H1 (cell line): ENCODE results near the gene ADAMTS14. TPM values are rescaled to one million over a fixed set of nuclear protein-coding genes. Genes with fewer than 3 reads are reported as not detected.
A peak's percentile ranks its signal among the peaks of the same experiment; 100 is the strongest.

Source experiments
- CTCF ChIA-PET: fragments of 300-600 bp; sonication (Branson Sonifier 250); formaldehyde crosslinking; loops from one replicate; lab custom pipeline; 2021; ENCODE audit not compliant: partially characterized antibody; lab: Charles Lee
- POLR2A ChIA-PET: fragments of 300-600 bp; sonication (Branson Sonifier 250); formaldehyde crosslinking; loops from one replicate; lab custom pipeline; 2021; ENCODE audit warnings: inconsistent platforms; ENCODE audit not compliant: partially characterized antibody; lab: Charles Lee
- DNase-seq, 2 experiments: peaks; one replicate each; pipeline versions ENCODE4 v3.0.0 to v3.0.0-alpha.2; 2010 to 2022; ENCODE audit warnings: low spot score in 2 of 2, low read depth in 1 of 2, mixed read lengths in 1 of 2
- FAIRE-seq: peaks from 2 replicates; lab custom pipeline; 2011; peaks lifted over from hg19 to GRCh38; lab: Jason Lieb, UNC
- H2AFZ ChIP-seq: 2 replicates; pipeline ENCODE4 v1.8.1; 2012; ENCODE audit warnings: low read length, inconsistent platforms
- H2AK5ac ChIP-seq: 2 replicates; pipeline ENCODE4 v1.6.1; 2013; ENCODE audit warnings: low read depth, low read length
- H2BK120ac ChIP-seq: replicated peaks from 2 replicates; pipeline ENCODE3; 2013; ENCODE audit warnings: low read depth, low read length, inconsistent platforms
- H2BK12ac ChIP-seq: 2 replicates; pipeline ENCODE4 v1.6.1; 2013; ENCODE audit warnings: low read depth, low read length
- H2BK15ac ChIP-seq: 2 replicates; pipeline ENCODE4 v1.6.1; 2013; ENCODE audit warnings: low read length
- H2BK20ac ChIP-seq: 2 replicates; pipeline ENCODE4 v1.6.1; 2013; ENCODE audit warnings: low read length
- H2BK5ac ChIP-seq: 2 replicates; pipeline ENCODE4 v1.6.1; 2013; ENCODE audit warnings: low read depth, low read length
- H3K14ac ChIP-seq: 2 replicates; pipeline ENCODE4 v1.6.1; 2013; ENCODE audit warnings: inconsistent platforms; ENCODE audit not compliant: insufficient read length
- H3K18ac ChIP-seq: 2 replicates; pipeline ENCODE4 v1.6.1; 2013; ENCODE audit warnings: low read length; ENCODE audit errors: extremely low read depth
- H3K23ac ChIP-seq: 2 replicates; pipeline ENCODE4 v1.6.1; 2013; ENCODE audit warnings: inconsistent platforms; ENCODE audit not compliant: insufficient read length
- H3K23me2 ChIP-seq: 2 replicates; pipeline ENCODE4 v1.6.1; 2013; ENCODE audit warnings: low read depth, low read length
- H3K27ac ChIP-seq: 2 replicates; pipeline ENCODE4 v1.6.1; 2011; ENCODE audit warnings: low read depth, low read length, inconsistent platforms
- H3K27me3 ChIP-seq, 4 experiments: replicated peaks in 1 of 4; 1 replicate in 1 of 4; 2 replicates in 3 of 4; pipeline versions ENCODE4 v1.6.1 to v1.8.1; 2011 to 2013; ENCODE audit warnings: low read length in 3 of 4, mild to moderate bottlenecking in 3 of 4, inconsistent platforms in 2 of 4, mixed read lengths in 2 of 4, moderate library complexity in 1 of 4; ENCODE audit not compliant: control insufficient read depth in 3 of 4, insufficient read depth in 3 of 4; ENCODE audit errors: extremely low read depth in 1 of 4
- H3K36me3 ChIP-seq, 4 experiments: 2 replicates each; pipeline versions ENCODE4 v1.6.1 to v1.8.1; 2011 to 2013; ENCODE audit warnings: mild to moderate bottlenecking in 4 of 4, low read length in 3 of 4, moderate library complexity in 2 of 4, control low read depth in 1 of 4, inconsistent platforms in 1 of 4; ENCODE audit not compliant: insufficient read depth in 4 of 4, control insufficient read depth in 2 of 4
- H3K4ac ChIP-seq: replicated peaks from 2 replicates; pipeline ENCODE3; 2013; ENCODE audit warnings: low read length, low read depth, mixed read lengths, inconsistent platforms; ENCODE audit not compliant: insufficient read length
- H3K4me1 ChIP-seq, 4 experiments: replicated peaks in 1 of 4; 1 replicate in 1 of 4; 2 replicates in 3 of 4; pipeline versions ENCODE4 v1.6.1 to v1.8.1; 2011 to 2013; ENCODE audit warnings: low read length in 3 of 4, inconsistent platforms in 2 of 4, mixed read lengths in 1 of 4; ENCODE audit not compliant: insufficient read depth in 4 of 4, control insufficient read depth in 3 of 4
- H3K4me2 ChIP-seq, 2 experiments: 2 replicates each; pipeline versions ENCODE4 v1.6.1 to v1.8.1; 2011 to 2013; ENCODE audit warnings: low read depth in 2 of 2, low read length in 2 of 2, control low read depth in 1 of 2, inconsistent platforms in 1 of 2, mild to moderate bottlenecking in 1 of 2; ENCODE audit not compliant: insufficient read depth in 1 of 2
- H3K4me3 ChIP-seq, 4 experiments: fragments of 200-600, 300-600 bp in 1 of 4; sonication (generic), shearing (Covaris generic), sonication (Bioruptor Twin) in 1 of 4; 2 replicates each; pipeline versions ENCODE4 v1.5.1 to v1.8.1; 2011 to 2016; ENCODE audit warnings: low read length in 4 of 4, low read depth in 3 of 4, control low read depth in 2 of 4, inconsistent platforms in 2 of 4, mild to moderate bottlenecking in 2 of 4, mixed read lengths in 1 of 4, moderate library complexity in 1 of 4; ENCODE audit not compliant: insufficient read depth in 2 of 4; ENCODE audit errors: extremely low read depth in 1 of 4
- H3K56ac ChIP-seq: replicated peaks from 2 replicates; pipeline ENCODE3; 2013; ENCODE audit warnings: low read depth, mild to moderate bottlenecking, mixed read lengths, low read length, inconsistent platforms; ENCODE audit not compliant: insufficient read length
- H3K79me1 ChIP-seq: 2 replicates; pipeline ENCODE4 v1.6.1; 2013; ENCODE audit warnings: low read depth, low read length, control low read depth
- H3K79me2 ChIP-seq, 2 experiments: 2 replicates each; pipeline versions ENCODE4 v1.6.1 to v1.8.1; 2012 to 2013; ENCODE audit warnings: low read length in 2 of 2, mild to moderate bottlenecking in 2 of 2, inconsistent platforms in 1 of 2; ENCODE audit not compliant: insufficient read depth in 2 of 2, control insufficient read depth in 1 of 2
- H3K9ac ChIP-seq, 4 experiments: replicated peaks in 1 of 4; 1 replicate in 1 of 4; 2 replicates in 3 of 4; pipeline versions ENCODE4 v1.6.1 to v1.8.1; 2011 to 2013; ENCODE audit warnings: low read depth in 3 of 4, low read length in 3 of 4, control low read depth in 2 of 4, mild to moderate bottlenecking in 2 of 4, moderate library complexity in 2 of 4, inconsistent platforms in 1 of 4; ENCODE audit errors: extremely low read depth in 1 of 4
- H3K9me3 ChIP-seq, 2 experiments: 2 replicates each; pipeline versions ENCODE4 v1.6.1 to v1.8.1; 2012 to 2013; ENCODE audit warnings: mild to moderate bottlenecking in 2 of 2, moderate library complexity in 2 of 2, control low read depth in 1 of 2, inconsistent platforms in 1 of 2, low read depth in 1 of 2, low read length in 1 of 2, mixed read lengths in 1 of 2; ENCODE audit not compliant: insufficient read depth in 2 of 2
- H4K20me1 ChIP-seq, 2 experiments: replicated peaks in 1 of 2; 2 replicates each; pipeline versions ENCODE3 to v1.8.1; 2011 to 2013; ENCODE audit warnings: inconsistent platforms in 2 of 2, low read length in 2 of 2, mild to moderate bottlenecking in 1 of 2; ENCODE audit not compliant: insufficient read depth in 2 of 2, control insufficient read depth in 1 of 2
- H4K5ac ChIP-seq: 2 replicates; pipeline ENCODE4 v1.6.1; 2013; ENCODE audit warnings: low read length, low read depth, mixed read lengths, inconsistent platforms; ENCODE audit not compliant: insufficient read length
- H4K8ac ChIP-seq: 2 replicates; pipeline ENCODE4 v1.8.0; 2013; ENCODE audit warnings: mild to moderate bottlenecking, moderate library complexity, low read length, inconsistent platforms; ENCODE audit not compliant: insufficient read depth; ENCODE audit errors: extremely low read depth
- H4K91ac ChIP-seq: replicated peaks from 2 replicates; pipeline ENCODE3; 2013; ENCODE audit warnings: low read length, mixed read lengths, inconsistent platforms; ENCODE audit not compliant: insufficient read length
- ATF2 ChIP-seq: IDR thresholded peaks from 2 replicates; pipeline ENCODE4 v1.6.1; 2012; ENCODE audit warnings: low read length, inconsistent platforms
- ATF3 ChIP-seq: IDR thresholded peaks from 2 replicates; pipeline ENCODE4 v1.6.1; 2011; ENCODE audit warnings: low read depth, mild to moderate bottlenecking, low read length; ENCODE audit not compliant: insufficient read depth
- CHD1 ChIP-seq: IDR thresholded peaks from 2 replicates; pipeline ENCODE4 v1.6.1; 2012; ENCODE audit warnings: low read depth, low read length, improper control_type of control experiment
- GABPA ChIP-seq: IDR thresholded peaks from 2 replicates; pipeline ENCODE4 v1.6.1; 2011; ENCODE audit warnings: mild to moderate bottlenecking, low read length, moderate library complexity, borderline replicate concordance; ENCODE audit not compliant: insufficient read depth
- JUND ChIP-seq: IDR thresholded peaks from 2 replicates; pipeline ENCODE4 v1.6.1; 2011; ENCODE audit warnings: mild to moderate bottlenecking, improper control_type of control experiment, low read length
- POU5F1 ChIP-seq: IDR thresholded peaks from 2 replicates; pipeline ENCODE4 v1.6.1; 2011; ENCODE audit warnings: low read depth, mild to moderate bottlenecking, low read length, moderate library complexity
- SAP30 ChIP-seq: fragments of 300-600 bp; sonication (generic); IDR thresholded peaks from 2 replicates; pipeline ENCODE4 v1.7.1; 2012; ENCODE audit warnings: low read length, moderate library complexity, mild to moderate bottlenecking, inconsistent platforms; ENCODE audit not compliant: insufficient read depth, insufficient replicate concordance
- SIN3A ChIP-seq, 2 experiments: IDR thresholded peaks in 1 of 2; conservative IDR thresholded peaks in 1 of 2; 2 replicates each; pipeline ENCODE4 v1.6.1; 2011 to 2012; ENCODE audit warnings: low read length in 2 of 2, improper control_type of control experiment in 1 of 2, low read depth in 1 of 2, mild to moderate bottlenecking in 1 of 2
- SIRT6 ChIP-seq: IDR thresholded peaks from one replicate; pipeline ENCODE4 v1.7.1; 2012; ENCODE audit warnings: low read length, inconsistent platforms
- SRF ChIP-seq: IDR thresholded peaks from 2 replicates; pipeline ENCODE4 v1.6.1; 2011; ENCODE audit warnings: mild to moderate bottlenecking, low read depth, low read length, moderate library complexity
- TCF12 ChIP-seq: IDR thresholded peaks from 2 replicates; pipeline ENCODE4 v1.6.1; 2011; ENCODE audit warnings: low read depth, mild to moderate bottlenecking, low read length
- WGBS, 2 experiments: shearing (Covaris generic) in 1 of 2; methylation state at CpG; one replicate each; pipeline versions ENCODE4 v1.1.6 to v1.1.7; 2013 to 2015; ENCODE audit warnings: low lambda C conversion rate in 2 of 2, mixed read lengths in 2 of 2, inconsistent platforms in 1 of 2, low coverage in 1 of 2, missing lambda C conversion rate in 1 of 2; ENCODE audit not compliant: insufficient replicate concordance in 2 of 2, insufficient coverage in 1 of 2, insufficient read length in 1 of 2; ENCODE audit errors: extremely low coverage in 1 of 2, missing lambda C conversion rate in 1 of 2; 5-methylcytosine and 5-hydroxymethylcytosine counted together
- polyA plus RNA-seq, 7 experiments: library from polyadenylated mRNA; depleted of rRNA in 3 of 7; stranded (reverse) in 5 of 7; unstranded in 2 of 7; fragments of >200 nt in 5 of 7; fragments of 200-250 nt in 2 of 7; gene quantifications; 1 replicate in 5 of 7; 2 replicates in 1 of 7; 4 replicates in 1 of 7; pipeline versions ENCODE4 v1.2.1 to v1.2.3, GENCODE V29; 2011 to 2013; ENCODE audit warnings: missing spikeins in 2 of 7, mixed read lengths in 2 of 7
- total RNA-seq: library from RNA; stranded (reverse); fragmentation: NEBNext Ultra II Directional; extraction: Animal tissue kit (Norgen Biotek cat#: 25700); gene quantifications from 2 replicates; pipeline ENCODE4 v1.2.1, GENCODE V29; 2021

Gene ADAMTS14
- total and polyA plus RNA-seq, 2 of the 8 experiments (the other 6 are each of a cell fraction or from before 2014, with no cell fraction given), result 2.0 to 2.3 TPM

GRCh38 chr10:70733051-70733450 lies 60.7 kb downstream of the ADAMTS14 start:
- H3K23ac ChIP-seq, result no peak overlapping the region
- H4K20me1 ChIP-seq, result peaks cover 0 to 3% of the 10 kb centered on the region in 2 experiments
- H3K4me1 ChIP-seq, result peaks cover 0 to 6% (median 3%) of the 10 kb centered on the region in 4 experiments; a peak in 3 of 7 replicates
- H2BK20ac ChIP-seq, result no peak overlapping the region
- H2BK15ac ChIP-seq, result no peak overlapping the region
- H3K79me1 ChIP-seq, result no peaks in the 10 kb centered on the region
- H3K23me2 ChIP-seq, result no peaks in the 10 kb centered on the region; the same call in 1 of the 2 replicates
- H4K8ac ChIP-seq, result peak overlapping the region; percentile 73
- no peak overlapping the region for H3K14ac ChIP-seq
- H3K9ac ChIP-seq, result no peak overlapping the region
- WGBS, 2 experiments, result 93% methylated on average over 1 of the region's 1 CpG; no CpG with 5 or more reads in 1 of the 2 experiments
- H2BK5ac ChIP-seq, result no peak overlapping the region
- no peak overlapping the region for H2BK12ac ChIP-seq
- no peak overlapping the region for H2BK120ac ChIP-seq
- H2AFZ ChIP-seq, result no peak overlapping the region
- ChIA-PET CTCF (interaction anchor here (0.7 to 3.7 kb wide), 13 partner anchors 8 to 385 kb away, joined by 3 to 11 read pairs (median 3); no protein-coding TSS in a partner anchor), POLR2A (no interaction called here)
- H2AK5ac ChIP-seq, result no peak overlapping the region
- DNase-seq, result no peak
- FAIRE-seq, result no peak
- H4K91ac ChIP-seq, result no peak overlapping the region
- H3K4me3 ChIP-seq, result no peak overlapping the region
- no peaks in the 10 kb centered on the region for H3K36me3 ChIP-seq
- no peak overlapping the region for H3K4ac ChIP-seq
- H3K27me3 ChIP-seq, result peaks cover 0 to 2% (median 0%) of the 10 kb centered on the region in 4 experiments; a peak in 1 of 7 replicates
- H3K18ac ChIP-seq, result no peak overlapping the region
- H3K4me2 ChIP-seq, result no peak overlapping the region
- no peaks in the 10 kb centered on the region for H3K79me2 ChIP-seq
- H3K9me3 ChIP-seq, result no peaks in the 10 kb centered on the region
- no peak overlapping the region for H3K56ac ChIP-seq
- H3K27ac ChIP-seq, result no peak overlapping the region
- no peak overlapping the region for H4K5ac ChIP-seq
- TF ChIP-seq SIN3A (conservative IDR thresholded peaks at IDR 0.05 in 1 of 2, IDR thresholded peaks at IDR 0.05 in 1 of 2; ENCODE audit: low read depth in 1 of 2, low read length in 2 of 2) (no peak), JUND (no peak), POU5F1 (no peak), SAP30 (no peak), CHD1 (no peak), SIRT6 (no peak), ATF2 (no peak), GABPA (no peak), SRF (no peak), TCF12 (no peak), ATF3 (no peak)
